Measurements from ENCODE around the gene MORF4L1.

DNA sequence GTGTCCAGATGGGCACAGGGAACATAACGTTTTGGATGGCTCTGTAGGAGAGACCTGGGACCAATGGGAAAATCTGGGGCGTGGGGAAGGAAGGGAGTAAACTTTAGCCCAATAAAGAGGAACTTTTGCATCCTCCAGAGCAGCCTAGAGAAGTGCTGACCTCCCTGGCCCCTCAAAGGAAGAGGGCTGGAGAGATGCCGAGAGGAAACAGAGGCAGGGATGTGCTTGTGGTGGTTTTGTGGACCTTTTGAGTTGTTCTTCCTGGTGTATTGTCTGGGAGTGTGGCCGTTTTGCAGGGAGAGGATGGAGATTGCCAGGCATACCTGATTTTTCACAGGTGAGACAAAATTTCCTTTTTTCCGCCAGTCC is 61.9 kb downstream of the MORF4L1 start:
- TF ChIP-seq, protein P1, sequence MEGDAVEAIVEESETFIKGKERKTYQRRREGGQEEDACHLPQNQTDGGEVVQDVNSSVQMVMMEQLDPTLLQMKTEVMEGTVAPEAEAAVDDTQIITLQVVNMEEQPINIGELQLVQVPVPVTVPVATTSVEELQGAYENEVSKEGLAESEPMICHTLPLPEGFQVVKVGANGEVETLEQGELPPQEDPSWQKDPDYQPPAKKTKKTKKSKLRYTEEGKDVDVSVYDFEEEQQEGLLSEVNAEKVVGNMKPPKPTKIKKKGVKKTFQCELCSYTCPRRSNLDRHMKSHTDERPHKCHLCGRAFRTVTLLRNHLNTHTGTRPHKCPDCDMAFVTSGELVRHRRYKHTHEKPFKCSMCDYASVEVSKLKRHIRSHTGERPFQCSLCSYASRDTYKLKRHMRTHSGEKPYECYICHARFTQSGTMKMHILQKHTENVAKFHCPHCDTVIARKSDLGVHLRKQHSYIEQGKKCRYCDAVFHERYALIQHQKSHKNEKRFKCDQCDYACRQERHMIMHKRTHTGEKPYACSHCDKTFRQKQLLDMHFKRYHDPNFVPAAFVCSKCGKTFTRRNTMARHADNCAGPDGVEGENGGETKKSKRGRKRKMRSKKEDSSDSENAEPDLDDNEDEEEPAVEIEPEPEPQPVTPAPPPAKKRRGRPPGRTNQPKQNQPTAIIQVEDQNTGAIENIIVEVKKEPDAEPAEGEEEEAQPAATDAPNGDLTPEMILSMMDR (IDR thresholded peaks at IDR 0.05; ENCODE audit: insufficient read depth, low read depth, low read length), result no peak
- no peak for TF ChIP-seq EZH2 (IDR thresholded peaks at IDR 0.05; ENCODE audit: insufficient read depth, low read length)
